Medulla oblongata (tissue), 1 donor: ENCODE results near the gene TNS3.
"Not testable (repeated sequence)": the region's sequence is repeated elsewhere in the genome, so short reads cannot be mapped to it uniquely, and the experiment has no call there.

ENCODE experiments used
- DNase-seq: peaks from one replicate; pipeline ENCODE4 v3.0.0-alpha.2; 2015; ENCODE audit errors: extremely low spot score

Gene TNS3

DNA sequence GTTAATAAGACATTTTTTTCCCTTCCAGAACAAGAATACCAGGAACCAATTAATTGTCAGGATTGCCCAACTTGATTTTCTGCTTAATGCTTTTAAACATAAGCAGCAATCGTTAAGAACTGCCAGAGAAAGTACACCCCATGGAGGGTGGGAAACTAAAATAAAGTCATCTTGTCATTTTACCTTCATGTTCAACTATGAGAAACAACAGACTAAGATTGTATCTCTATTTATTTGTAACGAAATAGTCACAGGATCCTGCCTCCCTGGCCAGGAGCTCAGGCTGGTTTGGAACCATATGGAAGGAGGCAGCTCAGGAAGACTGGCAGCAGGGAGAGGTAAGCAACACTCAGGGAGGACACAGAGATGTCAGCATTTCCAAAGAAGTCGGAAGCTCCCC lies 129.6 kb downstream of the TNS3 start:
- no peak for DNase-seq

DNA sequence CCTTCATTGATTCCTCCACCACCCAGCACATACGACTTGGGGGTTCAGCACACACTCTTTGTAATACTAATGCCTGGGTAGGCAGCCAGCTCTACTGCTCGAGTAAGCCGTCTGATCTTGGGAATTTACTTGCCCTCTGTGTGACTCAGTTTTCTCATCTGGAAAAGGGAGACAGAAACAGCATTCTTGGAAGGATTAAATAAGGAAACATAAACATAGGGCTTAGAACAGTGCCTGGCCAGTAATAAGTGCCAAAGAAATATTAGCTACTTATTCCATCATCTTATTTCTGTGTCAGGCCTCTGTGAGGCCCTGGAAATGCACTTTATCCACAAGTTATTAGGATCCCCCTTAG lies 130.1 kb downstream of the TNS3 start:
- no peak for DNase-seq

DNA sequence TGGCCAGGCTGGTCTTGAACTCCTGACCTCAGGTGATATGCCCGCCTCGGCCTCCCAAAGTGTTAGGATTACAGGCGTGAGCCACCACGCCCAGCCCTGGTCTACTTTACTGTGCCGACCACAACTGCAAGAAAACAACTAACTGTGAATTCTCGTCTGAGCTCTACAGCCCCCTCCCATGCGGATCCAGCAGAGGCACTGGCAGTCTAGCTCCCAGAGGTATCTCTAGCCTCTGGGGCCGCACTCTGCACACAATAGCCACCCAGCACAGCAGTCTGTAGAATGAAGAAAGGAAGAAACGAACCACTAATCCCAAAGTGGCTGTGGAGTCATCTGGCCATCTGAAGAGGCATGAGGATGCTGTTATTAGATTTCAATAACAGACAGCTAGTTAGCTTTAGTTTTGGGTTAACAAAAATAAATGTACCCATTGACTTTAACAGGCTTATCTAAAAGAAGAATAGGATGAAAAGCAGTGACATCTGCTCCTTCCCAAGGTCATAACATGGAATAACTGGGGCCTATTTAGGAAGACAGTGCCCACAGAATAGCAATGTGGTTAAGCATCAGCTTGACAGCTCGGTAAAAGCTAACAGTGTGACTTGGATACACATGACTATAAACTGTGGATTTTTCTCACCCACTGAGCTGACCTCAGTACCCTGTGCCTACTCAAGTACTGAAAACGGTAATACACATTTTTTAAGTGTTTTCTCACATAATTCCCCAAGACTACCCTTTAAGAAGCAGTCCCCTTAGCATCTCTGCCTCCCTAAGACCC lies 131.9 kb downstream of the TNS3 start:
- DNase-seq = no peak

DNA sequence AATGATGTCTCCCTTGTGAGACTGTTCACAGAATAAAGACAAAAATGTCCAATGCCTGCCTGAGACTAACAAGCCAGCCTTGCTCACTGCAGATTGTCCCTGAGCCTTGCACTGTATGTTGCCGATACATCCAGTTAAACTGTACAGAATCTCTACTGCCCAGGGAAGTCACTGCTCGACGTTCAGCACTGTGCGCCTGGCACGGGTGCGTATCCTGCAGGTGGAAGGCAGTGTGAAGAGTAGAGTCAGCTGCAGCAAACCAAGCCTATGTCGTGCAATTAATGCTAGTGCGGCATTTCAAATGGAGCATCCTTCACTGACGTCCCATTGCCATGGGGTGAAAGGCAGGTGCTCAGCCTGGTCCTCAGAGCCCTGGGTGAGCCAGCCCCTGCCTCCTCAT lies 132.9 kb downstream of the TNS3 start:
- no peak for DNase-seq

DNA sequence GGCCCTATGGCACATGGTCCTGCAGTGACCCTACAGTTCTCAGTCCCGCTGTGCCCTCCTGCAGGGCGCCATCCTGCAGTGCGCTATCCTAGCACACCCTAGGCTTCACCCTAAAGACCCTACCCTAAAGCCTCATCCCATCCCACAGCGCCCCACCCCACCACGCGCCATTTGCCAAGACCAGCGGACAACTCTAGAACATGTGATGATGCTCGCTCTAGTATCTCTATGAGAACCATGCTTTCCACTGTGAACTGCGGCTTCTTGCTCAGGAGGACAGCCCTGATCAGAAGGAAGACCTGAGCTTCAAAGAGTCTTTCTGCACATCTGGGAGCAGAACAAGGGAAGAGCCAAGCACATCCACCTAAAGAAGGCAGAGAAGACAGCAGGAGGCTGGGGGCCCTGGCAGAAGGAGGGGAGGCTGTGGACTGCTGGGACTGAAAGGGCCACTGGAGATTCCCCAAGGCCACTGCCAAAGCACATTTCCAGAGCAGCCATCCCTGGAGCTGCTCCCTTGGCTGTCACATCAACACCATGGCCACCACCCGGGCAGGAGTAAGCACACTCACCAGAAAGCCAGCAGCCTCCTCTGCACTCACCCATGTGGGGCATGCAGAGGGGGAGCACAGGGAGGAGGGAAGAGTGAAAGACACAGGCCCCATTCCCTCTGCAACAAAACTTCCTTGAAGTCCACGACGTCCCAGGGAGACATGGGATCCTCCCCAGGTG lies 134.1 kb downstream of the TNS3 start:
- DNase-seq = no peak

DNA sequence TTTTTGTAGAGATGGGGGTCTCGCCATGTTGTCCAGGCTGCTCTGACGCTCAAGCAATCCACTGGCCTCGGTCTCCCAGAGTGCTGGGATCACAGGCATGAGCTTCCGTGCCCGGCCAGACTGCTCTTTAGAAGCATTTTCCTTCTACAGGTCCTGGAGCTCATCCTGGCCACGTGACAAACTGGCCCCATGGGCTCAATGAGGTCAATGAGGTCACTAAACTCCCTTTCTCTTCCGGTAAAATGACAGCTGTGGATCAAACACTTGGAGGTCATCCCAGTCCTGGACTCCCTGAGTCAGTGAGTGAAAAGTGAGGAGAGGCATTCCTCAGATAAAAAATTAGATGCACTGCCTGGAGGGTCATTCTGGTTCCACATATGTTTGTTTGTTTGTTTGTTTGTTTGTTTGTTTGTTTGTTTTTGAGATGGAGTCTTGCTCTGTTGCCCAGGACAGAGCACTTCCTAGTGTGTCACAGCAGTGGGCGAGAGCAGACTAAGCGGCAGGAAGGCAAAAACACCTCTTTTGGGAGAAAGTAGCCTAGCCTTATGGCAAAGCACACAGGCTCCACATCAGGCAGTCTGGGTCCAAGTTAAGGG lies 134.9 kb downstream of the TNS3 start:
- no peak for DNase-seq

DNA sequence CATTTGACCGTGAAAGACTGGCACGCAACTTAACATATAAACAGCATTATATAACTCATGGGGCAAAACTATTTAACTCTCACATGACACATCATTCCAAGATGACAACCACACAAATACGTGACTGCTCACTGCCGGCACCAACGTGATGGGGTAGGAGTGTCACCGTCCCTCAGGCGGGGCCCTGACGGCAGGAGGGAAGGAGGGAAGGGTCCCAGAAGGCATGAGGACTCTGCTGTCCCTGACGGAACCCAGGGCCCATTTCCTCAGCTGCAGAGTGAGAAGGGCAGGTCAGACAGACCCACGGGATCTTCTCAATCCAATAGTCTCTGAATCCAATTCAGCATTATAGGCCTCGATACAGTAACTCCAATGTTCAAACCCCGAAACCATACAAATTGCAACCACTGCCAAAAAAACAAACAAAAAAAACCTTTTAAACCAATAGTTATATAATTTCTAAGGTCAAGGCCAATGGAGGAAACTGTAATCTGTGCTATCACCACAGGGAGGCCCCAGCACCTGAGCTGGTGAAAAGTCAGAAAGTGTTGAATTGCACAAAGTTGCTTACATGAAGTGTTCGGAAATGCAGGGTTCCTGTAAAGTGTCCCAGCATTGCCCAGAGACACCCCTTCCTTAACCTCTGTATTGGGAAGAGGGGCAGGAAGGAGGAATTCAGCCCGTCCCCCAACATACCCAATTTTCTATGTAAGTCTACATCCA lies 137.4 kb downstream of the TNS3 start:
- DNase-seq = peak; percentile 48

DNA sequence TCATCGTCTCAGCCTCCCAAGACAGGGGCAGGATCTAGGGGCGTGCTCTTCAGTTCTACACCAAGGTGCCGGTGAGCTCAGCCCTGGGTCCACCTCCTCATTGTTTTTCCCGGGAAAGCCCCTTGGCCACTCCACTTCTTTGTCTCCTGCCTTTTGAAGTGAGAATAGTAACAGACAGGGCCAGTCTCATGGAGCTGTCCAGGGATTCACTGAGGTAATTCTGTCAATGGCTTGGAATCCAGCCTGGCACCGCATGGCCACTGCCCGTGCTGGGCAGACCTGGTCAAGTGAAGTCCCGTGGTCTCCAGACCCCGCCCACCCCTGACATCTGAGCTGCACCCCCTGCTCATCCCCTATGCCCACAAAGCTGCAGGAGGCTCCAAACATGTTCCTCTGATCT lies 138.9 kb downstream of the TNS3 start:
- no peak for DNase-seq

DNA sequence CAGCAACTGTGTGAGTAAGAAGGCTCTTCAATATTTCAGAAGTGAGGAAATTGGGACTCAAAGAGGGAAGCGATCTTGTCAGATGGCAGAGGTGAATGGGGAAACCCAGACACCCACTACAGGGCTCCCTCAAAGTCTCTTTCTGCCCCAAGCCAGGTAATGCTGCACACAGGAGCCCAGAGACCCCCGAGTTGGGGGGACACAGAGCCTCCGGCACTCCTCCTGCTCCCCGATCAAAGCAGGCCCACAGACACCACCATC lies 139.4 kb downstream of the TNS3 start:
- no peak for DNase-seq

DNA sequence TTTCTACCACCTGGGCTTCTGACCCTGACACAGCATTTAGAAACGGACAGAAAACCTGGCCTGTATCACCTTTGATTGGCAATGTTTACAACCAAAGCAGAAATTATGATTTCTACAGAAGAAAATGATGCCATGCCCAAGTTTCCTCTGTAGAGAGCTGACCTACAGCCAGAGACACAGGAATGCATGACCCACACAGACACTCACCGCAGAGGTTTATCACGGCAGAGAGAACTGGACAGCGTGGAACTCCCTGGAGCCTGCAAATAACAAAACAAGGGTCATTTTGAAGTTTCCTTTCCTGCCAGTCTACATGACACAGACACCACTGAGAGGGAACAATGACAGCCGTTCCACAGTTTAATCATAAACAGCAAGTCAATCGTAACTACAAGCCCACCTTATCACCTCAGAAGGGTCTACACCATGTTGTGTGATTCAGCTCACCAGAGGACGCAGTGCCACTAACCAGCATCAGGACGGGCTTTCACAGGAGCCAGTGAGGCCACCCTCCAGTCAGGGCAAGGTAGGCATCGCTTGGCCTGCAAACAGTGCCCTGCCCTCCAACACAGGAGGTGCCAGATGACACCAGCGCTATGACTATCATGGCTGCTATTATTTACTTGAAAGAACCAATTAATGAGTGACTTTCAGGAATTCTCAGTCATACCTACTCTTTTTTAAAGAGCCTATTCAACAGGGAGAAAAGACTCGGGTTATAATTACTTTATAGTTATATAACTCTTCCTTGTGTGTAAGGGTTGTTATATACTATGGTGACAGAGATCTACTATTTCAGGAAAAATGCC lies 139.9 kb downstream of the TNS3 start:
- no peak for DNase-seq

DNA sequence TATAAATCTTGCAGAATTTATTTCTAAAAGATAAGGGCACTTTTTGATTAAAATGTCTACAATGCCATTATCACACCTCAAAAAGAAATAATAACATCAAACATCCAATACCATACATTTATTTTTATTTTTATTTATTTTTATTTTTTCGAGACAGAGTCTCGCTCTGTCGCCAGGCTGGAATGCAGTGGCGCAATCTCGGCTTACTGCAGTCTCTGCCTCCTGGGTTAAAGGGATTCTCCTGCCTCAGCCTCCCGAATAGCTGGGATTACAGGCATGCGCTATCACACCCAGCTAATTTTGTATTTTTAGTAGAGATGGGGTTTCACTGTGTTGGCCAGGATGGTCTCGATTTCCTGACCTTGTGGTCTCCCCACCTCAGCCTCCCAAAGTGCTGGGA lies 140.9 kb downstream of the TNS3 start:
- DNase-seq = not testable (repeated sequence)

DNA sequence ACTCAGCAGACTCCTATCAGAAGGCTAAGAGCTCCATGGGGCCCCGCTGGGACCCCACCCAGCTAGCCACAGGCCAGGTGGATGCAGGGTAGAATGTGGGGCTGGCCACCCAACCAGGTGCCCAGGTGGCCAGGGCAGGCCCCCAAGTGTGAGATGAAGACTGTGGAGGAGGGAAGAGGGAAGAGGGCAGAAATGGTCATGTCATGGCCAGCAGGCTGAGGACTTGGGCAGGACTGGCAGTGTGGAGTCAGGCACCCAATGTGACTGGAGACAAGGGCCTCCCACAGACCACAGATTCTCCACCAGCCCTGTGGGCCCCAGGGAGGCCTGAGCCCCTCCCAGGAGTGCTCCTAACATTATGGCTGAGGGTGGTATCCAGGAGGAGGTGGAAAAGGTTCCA lies 141.6 kb downstream of the TNS3 start:
- no peak for DNase-seq

DNA sequence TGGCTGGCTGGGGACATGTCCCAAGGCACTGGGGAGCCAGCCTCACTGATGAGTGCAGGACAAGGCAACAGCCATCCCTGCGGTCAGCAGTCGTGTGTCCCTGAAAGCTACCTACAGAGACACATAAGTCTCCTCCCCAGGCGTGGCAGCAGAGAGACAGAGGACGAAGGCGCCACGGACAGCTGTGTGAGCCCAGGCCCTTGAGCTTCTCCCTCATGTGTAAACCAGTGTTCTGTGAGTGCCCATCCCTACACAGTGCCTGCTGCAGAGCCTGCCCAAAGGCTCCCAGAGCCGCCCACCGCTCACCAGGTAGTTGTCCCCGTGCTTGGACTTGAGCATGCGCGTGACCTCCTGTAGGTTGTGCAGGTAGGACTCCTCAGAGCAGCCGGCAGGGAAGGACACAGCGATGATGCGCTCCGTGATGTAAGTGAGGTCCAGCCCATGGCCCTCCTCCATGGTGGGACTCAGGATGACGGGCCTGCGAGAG lies 142.7 kb downstream of the TNS3 start:
- DNase-seq = no peak

DNA sequence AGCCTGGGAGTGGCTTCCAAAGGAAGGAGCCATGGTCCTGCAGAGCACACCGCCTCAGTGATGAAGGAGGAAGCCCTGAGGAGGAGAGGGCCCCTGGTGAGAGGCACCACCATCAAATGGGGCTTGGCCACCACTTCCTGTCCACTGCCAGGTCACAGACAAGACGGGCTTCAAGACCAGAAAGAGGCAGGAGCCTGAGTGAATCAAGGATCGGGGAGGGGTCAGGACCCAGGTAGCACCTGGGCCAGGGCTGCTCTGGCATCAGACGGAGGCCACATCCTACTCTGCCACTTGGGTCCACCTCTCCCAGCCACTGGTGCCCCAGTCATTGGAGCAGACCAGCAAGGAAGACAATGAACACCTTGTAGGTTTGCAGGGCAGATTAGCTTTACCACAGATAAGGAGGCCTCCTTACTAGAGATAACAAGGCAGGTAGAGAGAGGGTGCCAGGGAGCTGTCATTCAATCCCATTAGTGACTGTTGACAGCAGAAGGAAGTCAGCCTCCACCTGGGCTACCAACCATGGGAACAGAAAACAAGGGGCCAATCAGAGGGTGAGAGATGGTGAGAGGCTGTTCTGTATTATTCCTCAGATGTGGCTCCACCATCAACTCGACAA lies 143.4 kb downstream of the TNS3 start:
- no peak for DNase-seq

DNA sequence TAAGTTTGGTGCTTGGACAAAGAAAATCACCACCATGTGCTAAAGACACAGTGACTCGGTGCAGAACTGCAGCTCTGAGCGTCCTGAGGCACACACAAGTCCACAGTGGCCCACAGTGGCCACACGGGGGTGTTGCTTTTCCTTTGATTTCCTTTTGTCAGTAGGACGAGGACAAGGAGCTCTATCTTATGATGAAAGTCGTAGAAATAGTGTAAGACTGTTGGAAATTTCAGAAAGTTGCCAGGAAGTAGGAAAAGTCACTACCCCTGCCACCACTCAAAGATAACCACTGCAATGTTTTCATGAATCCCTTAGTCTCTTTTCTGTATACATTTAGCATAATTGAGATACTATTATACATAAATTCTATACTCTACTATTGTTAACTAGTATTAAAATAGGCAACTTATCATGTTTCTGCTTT lies 146.0 kb downstream of the TNS3 start:
- DNase-seq = peak; percentile 78

DNA sequence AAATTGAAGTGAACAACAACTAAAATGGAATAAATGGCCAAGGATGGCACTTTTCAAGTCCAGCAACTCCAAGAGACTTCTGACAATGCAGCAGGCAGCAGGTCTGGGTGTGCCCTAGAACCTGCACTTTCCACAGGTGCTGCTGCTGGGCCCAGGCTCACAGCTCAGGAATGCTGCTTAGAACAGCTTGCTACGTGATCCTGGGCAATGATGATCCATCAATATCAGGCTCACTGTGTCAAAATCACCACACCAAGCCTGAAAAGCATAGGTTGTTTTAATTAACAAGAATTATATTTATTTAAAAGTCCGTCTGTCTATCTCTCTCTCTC lies 148.4 kb downstream of the TNS3 start:
- no peak for DNase-seq

DNA sequence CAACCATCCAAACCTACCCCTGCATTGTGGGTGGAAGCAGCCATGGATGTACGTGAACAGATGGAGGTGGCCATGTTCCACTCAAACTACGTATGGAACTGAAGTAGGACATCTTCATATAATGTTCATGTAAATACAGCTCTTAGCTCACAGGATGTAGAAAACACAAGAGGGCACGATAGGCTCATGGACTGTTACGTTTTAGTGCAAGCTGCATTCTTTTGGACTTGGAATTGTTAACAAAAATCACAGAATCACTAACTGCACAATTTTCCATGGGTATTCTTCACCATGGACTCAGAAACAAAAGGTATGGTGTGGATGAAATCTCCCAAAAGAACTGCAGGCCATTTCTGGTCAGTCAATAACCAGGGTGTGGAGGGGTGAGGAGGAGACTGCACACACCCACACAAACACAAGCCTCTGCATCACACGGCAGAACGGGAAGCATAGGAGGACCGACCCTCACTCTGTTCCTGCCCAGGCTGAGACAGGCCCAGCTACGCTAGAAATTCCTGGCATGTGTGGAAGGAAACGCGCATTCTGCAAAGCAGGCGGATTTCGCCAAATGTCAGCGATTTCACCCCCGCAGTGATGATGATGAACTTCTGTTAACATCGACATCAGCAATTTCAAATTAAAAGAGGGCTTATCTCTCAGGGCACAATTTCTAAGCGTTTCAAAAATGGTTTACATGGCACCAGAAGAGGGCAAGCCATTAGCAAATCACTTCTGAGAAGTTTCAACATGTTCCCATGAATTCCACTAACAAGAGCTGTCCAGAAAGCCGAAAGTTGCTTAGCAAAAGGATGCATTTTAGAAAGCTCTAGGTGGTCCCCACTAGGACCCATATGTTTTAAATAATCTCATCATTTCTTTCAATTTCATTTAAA lies 149.0 kb downstream of the TNS3 start:
- DNase-seq = no peak

DNA sequence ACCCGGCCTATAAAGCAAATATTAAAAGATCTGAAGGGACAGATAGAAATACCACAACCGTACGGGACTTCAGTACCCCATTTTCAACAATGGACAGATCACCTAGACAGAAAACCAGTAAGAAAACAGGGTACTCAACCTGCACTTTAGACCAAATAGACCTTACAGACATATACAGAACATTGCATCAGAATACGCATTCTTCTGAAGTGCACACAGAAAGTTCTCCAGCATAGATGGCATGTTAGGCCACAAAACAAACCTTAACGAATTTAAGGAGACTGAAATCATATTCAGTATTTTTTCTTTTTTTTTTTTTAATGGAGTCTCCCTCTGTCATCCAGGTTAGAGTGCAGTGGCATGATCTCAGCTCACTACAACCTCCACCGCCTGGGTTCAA lies 151.5 kb downstream of the TNS3 start:
- no peak for DNase-seq

DNA sequence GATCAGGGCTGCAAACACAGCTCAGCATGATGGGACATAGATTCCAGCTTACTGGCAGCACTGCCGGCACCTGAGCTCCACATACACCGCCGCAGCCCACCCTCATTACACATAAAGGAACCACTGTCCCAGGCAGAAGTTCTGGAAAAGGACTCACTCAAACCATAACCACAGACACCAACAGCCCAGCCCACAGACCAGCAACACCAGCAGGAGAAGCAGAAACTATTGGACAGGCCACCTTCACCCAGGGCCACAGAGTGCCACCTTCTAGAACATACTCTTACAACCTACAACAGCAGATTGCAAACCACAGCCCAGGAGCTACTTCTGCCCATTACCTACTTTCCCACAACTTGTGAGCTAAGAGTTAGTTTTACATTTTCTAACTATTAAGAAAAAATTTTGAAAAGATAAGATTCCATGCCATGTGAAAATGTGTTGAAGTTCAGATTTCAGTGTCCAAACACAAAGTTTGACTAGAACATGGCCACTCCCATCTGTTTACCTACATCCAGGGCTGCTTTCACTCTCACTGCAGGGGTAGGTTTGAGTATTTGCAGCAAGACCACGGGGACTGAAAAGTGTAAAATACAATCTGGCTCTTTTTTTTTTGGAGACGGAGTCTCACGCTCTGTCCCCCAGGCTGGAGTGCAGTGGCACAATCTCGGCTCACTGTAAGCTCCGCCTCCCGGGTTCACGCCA lies 153.0 kb downstream of the TNS3 start:
- DNase-seq = no peak
